A673 (cell line): Measurements from ENCODE around the gene ADAMTS2. TPM values are rescaled to one million over a fixed set of nuclear protein-coding genes. Genes with fewer than 3 reads are reported as not detected.

ENCODE experiments used
- BruUV-seq: library from RNA; stranded (reverse); fragments of 400-500 nt; replicated peaks from 2 replicates; lab custom pipeline; 2021; lab: Mats Ljungman, UMichigan
- CTCF ChIA-PET: fragments of 300-600 bp; sonication (Branson Sonifier 250); formaldehyde crosslinking; loops from one replicate; lab custom pipeline; 2022; ENCODE audit warnings: antibody characterized with exemption; lab: Charles Lee
- POLR2A ChIA-PET: fragments of 300-600 bp; sonication (Branson Sonifier 250); formaldehyde crosslinking; loops from one replicate; lab custom pipeline; 2022; ENCODE audit warnings: antibody characterized with exemption; ENCODE audit not compliant: low non-redundant PET; lab: Charles Lee
- DNase-seq: peaks from one replicate; pipeline ENCODE4 v3.0.0-alpha.2; 2015; ENCODE audit warnings: low spot score
- H3K27ac ChIP-seq: fragments of 200-600 bp; sonication (generic); 2 replicates; pipeline ENCODE4 v1.5.1; 2016; ENCODE audit warnings: mixed run types, low read depth, mild to moderate bottlenecking, mixed read lengths, antibody characterized with exemption, low read length; ENCODE audit not compliant: poor library complexity, severe bottlenecking
- H3K27me3 ChIP-seq: fragments of 200-600 bp; sonication (generic); replicated peaks from 2 replicates; pipeline ENCODE4 v1.6.1; 2017; ENCODE audit warnings: mixed run types, low read depth, mild to moderate bottlenecking, mixed read lengths, antibody characterized with exemption, low read length; ENCODE audit not compliant: insufficient read depth, poor library complexity
- H3K36me3 ChIP-seq: fragments of 200-600 bp; sonication (generic); 2 replicates; pipeline ENCODE4 v1.6.1; 2016; ENCODE audit warnings: mixed run types, mild to moderate bottlenecking, mixed read lengths, antibody characterized with exemption, low read length; ENCODE audit not compliant: insufficient read depth, poor library complexity, severe bottlenecking
- H3K4me1 ChIP-seq: fragments of 200-600 bp; sonication (generic); 2 replicates; pipeline ENCODE4 v1.6.1; 2017; ENCODE audit warnings: mixed run types, mild to moderate bottlenecking, mixed read lengths, antibody characterized with exemption, low read length; ENCODE audit not compliant: insufficient read depth, poor library complexity, severe bottlenecking
- H3K4me3 ChIP-seq: fragments of 200-600 bp; sonication (generic); 2 replicates; pipeline ENCODE4 v1.5.1; 2016; ENCODE audit warnings: low read depth, mixed run types, mild to moderate bottlenecking, mixed read lengths, low read length; ENCODE audit not compliant: poor library complexity, severe bottlenecking
- H3K9me3 ChIP-seq: fragments of 200-600 bp; sonication (generic); 2 replicates; pipeline ENCODE4 v1.6.1; 2016; ENCODE audit warnings: mixed run types, low read depth, mild to moderate bottlenecking, mixed read lengths, antibody characterized with exemption, low read length; ENCODE audit not compliant: poor library complexity, severe bottlenecking
- CTCF ChIP-seq: fragments of 300-800, 200-600 bp; sonication (generic); conservative IDR thresholded peaks from 2 replicates; pipeline ENCODE4 v1.5.1; 2017; ENCODE audit warnings: low read depth, mild to moderate bottlenecking, antibody characterized with exemption, low read length, moderate library complexity, mixed read lengths
- EZH2 ChIP-seq: fragments of 200-600 bp; sonication (generic); IDR thresholded peaks from 2 replicates; pipeline ENCODE4 v1.6.1; 2017; ENCODE audit warnings: borderline replicate concordance, low read depth, mild to moderate bottlenecking, mixed read lengths, antibody characterized with exemption, low read length; ENCODE audit not compliant: poor library complexity, severe bottlenecking
- intact Hi-C: fragments of 100-400 bp; cut with micrococcal nuclease; formaldehyde crosslinking; loops from one replicate; pipeline ENCODE4 v1.10.0; 2022; ENCODE audit not compliant: unreplicated experiment
- total RNA-seq: library from RNA; stranded (reverse); gene quantifications from 2 replicates; pipeline ENCODE4 v1.2.3, GENCODE V29; 2021

ADAMTS2 gene
- total RNA-seq, 1 experiment from 2014 or later: 0.39 TPM

DNA sequence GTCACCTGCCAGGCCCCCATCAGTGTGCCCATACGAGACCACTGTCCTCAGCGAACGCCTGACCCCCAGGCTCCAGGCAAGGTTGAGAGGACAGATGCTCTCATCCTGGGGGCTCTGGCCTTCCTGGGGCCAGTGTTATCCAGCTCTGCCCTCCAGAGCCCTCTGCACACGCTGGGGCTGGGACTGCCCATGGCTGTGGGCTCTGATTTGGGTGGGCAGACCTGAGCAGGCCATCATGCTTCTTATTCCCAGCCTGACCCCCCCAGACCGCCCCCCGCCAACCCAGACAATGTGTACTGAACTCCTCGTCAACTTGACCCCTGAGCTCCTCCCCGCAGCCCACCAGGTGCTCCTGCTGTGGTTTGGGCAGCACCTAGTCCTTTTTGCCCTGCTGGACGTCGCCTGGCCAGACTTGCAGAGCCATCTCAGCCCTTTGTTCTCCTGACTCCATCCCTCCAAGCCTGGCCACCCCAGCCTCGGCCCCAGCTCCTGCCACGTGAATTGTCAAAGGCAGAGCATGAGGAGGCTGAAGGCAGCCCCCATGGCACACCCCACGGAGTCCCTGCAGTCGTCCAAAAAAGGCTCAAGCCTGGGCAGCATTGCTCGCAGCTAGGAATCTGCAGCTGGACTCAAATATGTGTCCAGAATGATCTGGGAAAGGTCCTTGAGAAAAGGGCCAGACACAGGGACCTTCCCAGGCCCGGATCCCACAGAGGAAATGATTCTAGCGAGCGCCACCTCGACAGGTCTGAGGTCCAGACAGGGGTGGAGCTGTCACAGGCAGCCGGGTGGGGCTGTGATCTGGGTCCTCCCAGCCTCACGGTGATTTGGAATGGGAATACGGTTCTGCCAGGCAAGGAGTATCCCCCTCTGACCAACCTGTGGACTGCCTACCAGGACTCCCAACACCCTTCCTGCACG, 87.0 kb downstream of the ADAMTS2 start:
- H3K4me3 ChIP-seq: no peak overlapping the region
- BruUV-seq: no TSS peak
- TF ChIP-seq CTCF (no peak), EZH2 (no peak)
- intact Hi-C loops: no loop called here
- no peaks in the 10 kb centered on the region for H3K27me3 ChIP-seq
- CTCF ChIA-PET: no interaction called here
- no peaks in the 10 kb centered on the region for H3K9me3 ChIP-seq
- no peak for DNase-seq
- H3K27ac ChIP-seq: no peak overlapping the region
- no peaks in the 10 kb centered on the region for H3K36me3 ChIP-seq
- H3K4me1 ChIP-seq: no peaks in the 10 kb centered on the region
- POLR2A ChIA-PET: no interaction called here

DNA sequence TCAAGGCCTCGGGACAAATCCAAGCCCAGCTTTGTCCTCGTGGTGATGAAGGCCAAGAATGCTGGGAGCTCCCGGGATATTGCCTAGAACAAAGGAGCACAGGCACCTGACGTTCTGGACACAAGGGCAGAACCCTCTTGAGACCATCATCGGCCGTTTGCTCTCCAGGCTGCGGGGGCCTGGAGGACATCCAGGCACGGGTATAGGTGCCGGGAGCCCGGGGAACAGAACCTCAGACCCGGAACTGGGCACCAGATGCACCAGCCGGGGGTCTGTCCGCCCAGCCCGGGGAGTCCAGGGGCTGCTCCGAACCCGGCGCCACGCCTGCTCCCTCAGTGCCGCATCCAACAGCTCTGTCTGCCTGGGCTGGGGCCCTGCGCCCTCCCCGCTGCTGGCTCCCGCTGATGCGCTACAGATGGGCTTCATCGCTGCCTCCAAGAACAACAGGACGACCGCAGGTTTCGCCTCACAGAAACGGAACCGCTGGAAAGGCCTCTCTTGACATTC, 88.0 kb downstream of the ADAMTS2 start:
- BruUV-seq: no TSS peak
- Histone ChIP-seq H3K4me3 (no peak overlapping the region), H3K36me3 (no peaks in the 10 kb centered on the region), H3K4me1 (no peaks in the 10 kb centered on the region), H3K27me3 (no peaks in the 10 kb centered on the region), H3K9me3 (no peaks in the 10 kb centered on the region), H3K27ac (no peak overlapping the region)
- POLR2A ChIA-PET: no interaction called here
- intact Hi-C loops: no loop called here
- TF ChIP-seq CTCF: no peak
- no peak for TF ChIP-seq EZH2
- DNase-seq: no peak
- CTCF ChIA-PET: no interaction called here

DNA sequence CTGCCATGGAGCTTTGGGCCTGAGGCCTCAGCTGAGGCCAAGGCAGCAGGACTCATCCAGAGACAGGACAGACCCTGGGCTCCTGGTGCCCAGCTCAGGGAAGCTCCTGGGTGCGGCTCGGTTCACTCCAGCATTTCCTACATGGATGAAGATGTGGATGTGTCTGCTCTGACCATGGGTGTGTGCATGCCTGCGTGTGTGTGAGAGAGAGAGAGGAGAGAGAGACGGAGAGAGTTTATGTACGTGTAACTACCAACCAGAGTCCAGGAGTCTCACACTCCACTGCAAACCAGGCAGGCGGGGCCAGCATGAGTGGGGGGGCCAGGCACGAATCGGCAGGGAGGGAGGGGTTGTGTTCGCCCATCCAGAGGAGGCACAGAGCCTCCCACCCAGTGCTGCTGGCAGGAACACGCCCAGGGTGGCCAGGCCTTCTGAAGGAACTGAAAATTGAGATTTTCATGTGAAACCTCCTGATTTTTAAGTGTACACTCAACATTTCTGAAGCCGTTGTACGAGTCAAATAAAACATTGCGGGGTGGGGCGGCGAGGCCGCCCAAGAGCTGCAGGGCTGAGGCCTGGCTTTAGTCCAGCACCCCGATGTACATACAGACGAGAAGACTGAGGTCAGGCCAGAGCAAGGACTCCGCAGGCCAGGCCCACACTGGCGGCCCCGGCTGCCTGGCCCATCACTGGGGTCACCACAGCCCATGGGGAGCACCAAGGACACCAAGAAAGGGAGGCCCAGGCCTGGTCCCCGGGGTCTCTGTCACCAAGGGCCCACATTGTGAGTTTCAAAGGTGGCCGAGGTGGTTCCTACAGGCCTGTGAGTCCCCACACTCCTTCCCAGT, 88.7 kb downstream of the ADAMTS2 start:
- TF ChIP-seq CTCF (no peak), EZH2 (no peak)
- H3K27ac ChIP-seq: no peak overlapping the region
- ChIA-PET POLR2A (no interaction called here), CTCF (no interaction called here)
- no peaks in the 10 kb centered on the region for H3K27me3 ChIP-seq
- intact Hi-C loops: no loop called here
- no TSS peak for BruUV-seq
- no peaks in the 10 kb centered on the region for H3K36me3 ChIP-seq
- no peaks in the 10 kb centered on the region for H3K9me3 ChIP-seq
- H3K4me1 ChIP-seq: no peaks in the 10 kb centered on the region
- no peak overlapping the region for H3K4me3 ChIP-seq
- DNase-seq: no peak
